K562 (cell line): ENCODE results near the gene JAKMIP1. TPM values are rescaled to one million over a fixed set of nuclear protein-coding genes. Genes with fewer than 3 reads are reported as not detected.
"Not testable (repeated sequence)": the region's sequence is repeated elsewhere in the genome, so short reads cannot be mapped to it uniquely, and the experiment has no call there.

Experiments
- ATAC-seq: fragments of 200-7000 bp; cut with Tn5 transposase; 3 replicates; pipeline ENCODE4 v1.9.1; 2020; ENCODE audit warnings: moderate library complexity
- BruUV-seq: library from RNA; stranded (reverse); fragments of 400-500 nt; replicated peaks from 2 replicates; lab custom pipeline; 2021; lab: Mats Ljungman, UMichigan
- CTCF ChIA-PET: fragments of 300-600 bp; formaldehyde crosslinking; extraction: SDS; loops from one replicate; lab custom pipeline; 2021; ENCODE audit warnings: low intra/inter-chr PET ratio; lab: Yijun Ruan, JAX
- POLR2A ChIA-PET: fragments of 300-600, 350-650 bp; sonication (Branson Sonifier 250); formaldehyde crosslinking; extraction: SDS; loops from one replicate; lab custom pipeline; 2021; ENCODE audit warnings: antibody characterized with exemption, inconsistent platforms; lab: Yijun Ruan, JAX
- DNase-seq, 4 experiments: peaks; one replicate each; pipeline versions ENCODE4 v3.0.0 to v3.0.0-alpha.2; 2011 to 2018; ENCODE audit warnings: low spot score in 3 of 4, mixed read lengths in 3 of 4; ENCODE audit errors: extremely low read depth in 1 of 4
- FAIRE-seq: peaks from 2 replicates; lab custom pipeline; 2011; peaks lifted over from hg19 to GRCh38; lab: Jason Lieb, UNC
- H2AFZ ChIP-seq: 2 replicates; pipeline ENCODE4 v1.6.0; 2011; ENCODE audit warnings: low read depth, low read length, control low read depth, inconsistent platforms
- H3K27ac ChIP-seq: fragments of 200-600 bp; 3 replicates; pipeline ENCODE4 v1.8.0; 2011; ENCODE audit warnings: low read depth, mild to moderate bottlenecking, control low read depth, inconsistent platforms, low read length, moderate library complexity, mixed read lengths; ENCODE audit errors: extremely low read depth
- H3K27me3 ChIP-seq, 2 experiments: fragments of 300-600 bp in 1 of 2; 2 replicates in 1 of 2; 3 replicates in 1 of 2; pipeline versions ENCODE4 v1.6.0 to v1.8.0; 2011; ENCODE audit warnings: inconsistent platforms in 2 of 2, low read length in 2 of 2, mild to moderate bottlenecking in 1 of 2, mixed read lengths in 1 of 2, moderate library complexity in 1 of 2; ENCODE audit not compliant: control insufficient read depth in 2 of 2, insufficient read depth in 2 of 2
- H3K36me3 ChIP-seq: fragments of 300-600 bp; 3 replicates; pipeline ENCODE4 v1.8.0; 2011; ENCODE audit warnings: mild to moderate bottlenecking, low read length, inconsistent platforms; ENCODE audit not compliant: control insufficient read depth, insufficient read depth
- H3K4me1 ChIP-seq, 2 experiments: fragments of 200-600 bp in 1 of 2; replicated peaks in 1 of 2; 2 replicates in 1 of 2; 3 replicates in 1 of 2; pipeline versions ENCODE4 v1.5.1 to v1.8.0; 2011; ENCODE audit warnings: inconsistent platforms in 2 of 2, low read length in 2 of 2, mild to moderate bottlenecking in 1 of 2, mixed read lengths in 1 of 2, moderate library complexity in 1 of 2; ENCODE audit not compliant: control insufficient read depth in 2 of 2, insufficient read depth in 2 of 2
- H3K4me2 ChIP-seq: 2 replicates; pipeline ENCODE4 v1.6.1; 2011; ENCODE audit warnings: low read length, control low read depth, inconsistent platforms, mixed read lengths; ENCODE audit not compliant: insufficient read depth
- H3K4me3 ChIP-seq: fragments of 200-600 bp; sonication (generic), shearing (Covaris generic); 2 replicates; pipeline ENCODE4 v1.5.1; 2016; ENCODE audit warnings: control low read depth, inconsistent platforms
- H3K79me2 ChIP-seq: fragments of 200-600 bp; 3 replicates; pipeline ENCODE4 v1.8.0; 2011; ENCODE audit warnings: low read length, inconsistent platforms; ENCODE audit not compliant: control insufficient read depth, insufficient read depth
- H3K9ac ChIP-seq, 2 experiments: 2 replicates each; pipeline versions ENCODE4 v1.6.0 to v1.6.1; 2011; ENCODE audit warnings: low read depth in 2 of 2, low read length in 2 of 2, control low read depth in 1 of 2, inconsistent platforms in 1 of 2, mild to moderate bottlenecking in 1 of 2, mixed read lengths in 1 of 2; ENCODE audit not compliant: insufficient read depth in 1 of 2
- H3K9me1 ChIP-seq: one replicate; pipeline ENCODE4 v1.6.0; 2011; ENCODE audit warnings: inconsistent platforms, mild to moderate bottlenecking, low read length, moderate library complexity; ENCODE audit not compliant: control insufficient read depth, insufficient read depth
- H3K9me3 ChIP-seq: replicated peaks from 2 replicates; pipeline ENCODE4 v1.5.1; 2011; ENCODE audit warnings: low read depth, low read length, inconsistent platforms; ENCODE audit not compliant: control insufficient read depth, insufficient read depth
- H4K20me1 ChIP-seq: replicated peaks from 2 replicates; pipeline ENCODE4 v1.6.1; 2011; ENCODE audit warnings: low read length, inconsistent platforms, mixed read lengths; ENCODE audit not compliant: control insufficient read depth, insufficient read depth
- BRF1 ChIP-seq: IDR thresholded peaks from 3 replicates; pipeline ENCODE4 v1.6.1; 2011; ENCODE audit warnings: borderline replicate concordance, mild to moderate bottlenecking; ENCODE audit not compliant: insufficient read length; ENCODE audit errors: extremely low read depth
- CC2D1A ChIP-seq: fragments of 450-650 bp; IDR thresholded peaks from 2 replicates; pipeline ENCODE4 v1.6.1; 2017; ENCODE audit warnings: mild to moderate bottlenecking
- CCAR2 ChIP-seq: fragments of 200-400 bp; formaldehyde crosslinking; IDR thresholded peaks from 2 replicates; pipeline ENCODE4 v1.6.1; 2017; ENCODE audit warnings: mild to moderate bottlenecking, low read depth, low read length
- GABPA ChIP-seq: fragments of 200-800 bp; sonication (Bioruptor generic); conservative IDR thresholded peaks from 2 replicates; pipeline ENCODE4 v1.6.1; 2016; ENCODE audit warnings: low read depth, missing genetic modification characterization, missing compliant biosample characterization
- MBD2 ChIP-seq: sonication (generic); IDR thresholded peaks from 2 replicates; pipeline ENCODE4 v1.6.1; 2016; ENCODE audit warnings: low read depth, borderline replicate concordance
- NR1H2 ChIP-seq: sonication (generic); formaldehyde crosslinking; IDR thresholded peaks from 2 replicates; pipeline ENCODE4 v1.4.0; 2020; ENCODE audit warnings: mild to moderate bottlenecking, missing genetic modification reagents
- NR4A1 ChIP-seq, 2 experiments: fragments of 250-450 bp in 1 of 2; fragments of 450-650 bp in 1 of 2; sonication (Bioruptor Pico) in 1 of 2; IDR thresholded peaks; 2 replicates each; pipeline versions ENCODE4 v1.4.0 to v1.6.1; 2016 to 2020; ENCODE audit warnings: mild to moderate bottlenecking in 2 of 2, missing compliant biosample characterization in 1 of 2, missing genetic modification characterization in 1 of 2, moderate library complexity in 1 of 2
- RBM17 ChIP-seq: fragments of 200-400 bp; formaldehyde crosslinking; IDR thresholded peaks from 2 replicates; pipeline ENCODE4 v1.6.1; 2017; ENCODE audit warnings: low read depth, mild to moderate bottlenecking, low read length, borderline replicate concordance
- SLC30A9 ChIP-seq: fragments of 250-450 bp; sonication (Bioruptor Pico); IDR thresholded peaks from 2 replicates; pipeline ENCODE4 v1.8.0; 2022; ENCODE audit warnings: mild to moderate bottlenecking, moderate library complexity
- WHSC1 ChIP-seq: IDR thresholded peaks from one replicate; pipeline ENCODE4 v1.6.1; 2012; ENCODE audit warnings: low read length, control low read depth, inconsistent platforms
- ZBTB8A ChIP-seq: fragments of 450-650 bp; IDR thresholded peaks from 2 replicates; pipeline ENCODE4 v1.6.1; 2018; ENCODE audit warnings: mild to moderate bottlenecking, moderate library complexity; ENCODE audit not compliant: partially characterized antibody
- ZC3H8 ChIP-seq: fragments of 450-650 bp; IDR thresholded peaks from 2 replicates; pipeline ENCODE4 v1.6.1; 2017
- ZFP36 ChIP-seq: fragments of 150-350 bp; IDR thresholded peaks from 2 replicates; pipeline ENCODE4 v1.6.1; 2018; ENCODE audit warnings: low read length, low read depth; ENCODE audit not compliant: partially characterized antibody
- ZNF3 ChIP-seq: fragments of 250-450 bp; sonication (Bioruptor Pico); IDR thresholded peaks from 2 replicates; pipeline ENCODE4 v1.5.0; 2021; ENCODE audit warnings: mild to moderate bottlenecking, moderate library complexity
- ZNF57 ChIP-seq: fragments of 450-650 bp; formaldehyde crosslinking; IDR thresholded peaks from 2 replicates; pipeline ENCODE4 v1.4.0; 2020; ENCODE audit warnings: mild to moderate bottlenecking, moderate library complexity
- WGBS: fragments of 100-300 bp; shearing (Covaris generic); methylation state at CpG from one replicate; pipeline ENCODE4 v1.1.6; 2016; ENCODE audit warnings: low coverage, mixed read lengths; ENCODE audit not compliant: insufficient coverage; ENCODE audit errors: missing lambda C conversion rate; 5-methylcytosine and 5-hydroxymethylcytosine counted together
- in situ Hi-C: fragments of 300-500 bp; cut with MboI; formaldehyde crosslinking; loops from 4 replicates; pipeline ENCODE4 v1.15.0; 2018; ENCODE audit warnings: inconsistent platforms, mixed read lengths
- intact Hi-C: fragments of 100-400 bp; cut with micrococcal nuclease; formaldehyde crosslinking; loops from 2 replicates; pipeline ENCODE4 v1.14.2; 2022
- polyA plus RNA-seq, 8 experiments: library from polyadenylated mRNA; depleted of rRNA in 4 of 8; stranded (reverse) in 5 of 8; unstranded in 3 of 8; fragments of >200 nt; fragmentation: Nextera tagmentation in 2 of 8; fragmentation: Illumina TruSeq in 1 of 8; extraction: Ambion mirVana in 2 of 8; extraction: Trizol in 1 of 8; gene quantifications; 2 replicates each; pipeline versions ENCODE4 v1.2.1 to v1.2.3, GENCODE V29; 2011 to 2014; ENCODE audit warnings: inconsistent platforms in 1 of 8, missing spikeins in 1 of 8
- total RNA-seq, 7 experiments: library from RNA; depleted of rRNA in 6 of 7; stranded (reverse); fragments of >200 nt in 6 of 7; fragmentation: Illumina TruSeq in 2 of 7; extraction: Trizol in 2 of 7; gene quantifications; 2 replicates each; pipeline versions ENCODE4 v1.2.1 to v1.2.3, GENCODE V29; 2011 to 2021; ENCODE audit warnings: low replicate concordance in 1 of 7
- TF ChIP-seq, protein P1 (sequence below): fragments of 250-450 bp; sonication (Bioruptor Pico); IDR thresholded peaks from 2 replicates; pipeline ENCODE4 v1.4.0; 2020; ENCODE audit warnings: mild to moderate bottlenecking, moderate library complexity

The JAKMIP1 gene
- total and polyA plus RNA-seq, 9 of the 15 experiments (the other 6 are each of a cell fraction or from before 2014, with no cell fraction given), result not detected

DNA sequence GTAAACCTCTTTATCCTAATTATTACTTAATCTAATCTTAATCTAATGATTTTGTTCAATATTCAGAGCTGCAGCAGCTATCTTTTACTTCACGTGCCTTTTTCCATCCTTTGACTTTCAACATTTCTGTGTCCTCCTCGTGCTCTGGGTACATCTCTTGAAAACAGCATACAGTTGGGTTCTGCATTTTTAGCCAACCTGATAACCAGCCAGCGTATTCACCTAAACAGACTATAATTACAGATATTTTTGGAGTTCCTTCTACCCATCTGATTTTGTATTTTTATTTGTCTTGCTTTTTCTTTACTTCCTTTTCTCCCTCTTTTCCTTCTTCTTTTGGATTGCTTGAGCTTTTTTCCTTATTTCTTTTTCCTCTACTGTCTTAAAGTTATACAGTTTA, 16.2 kb upstream of the JAKMIP1 start (continued):
- TF ChIP-seq NR4A1 (CRISPR knock-in tag; IDR thresholded peaks at IDR 0.05) (no peak), NR4A1 (tag; IDR thresholded peaks at IDR 0.05) (no peak), MBD2 (no peak), CCAR2 (no peak)

DNA sequence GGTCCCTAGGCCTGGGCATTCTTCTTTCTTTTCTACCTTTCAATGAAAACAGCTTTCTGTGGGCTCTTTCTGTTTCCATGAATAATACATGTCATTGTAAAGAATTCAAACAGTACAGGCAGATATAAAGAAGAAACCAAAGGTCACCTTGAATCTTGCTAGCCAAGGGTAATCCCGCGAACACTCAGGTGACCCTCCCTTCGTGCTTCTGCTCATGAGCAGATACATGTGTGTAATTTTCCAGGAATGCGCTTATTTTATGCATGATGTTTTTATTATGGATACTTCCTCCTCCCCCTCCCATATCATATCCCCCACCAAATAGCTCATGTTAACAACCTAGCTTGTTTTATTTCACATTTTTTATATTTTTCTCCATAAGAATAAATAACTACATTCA, 9.6 kb upstream of the JAKMIP1 start:
- no peaks in the 10 kb centered on the region for H4K20me1 ChIP-seq
- no peak for DNase-seq
- H3K4me3 ChIP-seq, result no peak overlapping the region
- no peak for FAIRE-seq
- WGBS, result 2% methylated on average over 4 of the region's 4 CpGs
- H2AFZ ChIP-seq, result no peak overlapping the region
- intact Hi-C loops, result no loop called here
- no peak overlapping the region for H3K9ac ChIP-seq
- no peaks in the 10 kb centered on the region for H3K36me3 ChIP-seq
- H3K27ac ChIP-seq, result no peak overlapping the region
- ChIA-PET CTCF (interaction anchor here (0.6 kb wide), 1 partner anchor 42 kb away, joined by 3 read pairs; no protein-coding TSS in a partner anchor), POLR2A (interaction anchor here (0.6 kb wide), 2 partner anchors 18 to 19 kb away, joined by 3 to 5 read pairs; no protein-coding TSS in a partner anchor)
- peaks cover 0 to 8% of the 10 kb centered on the region in 2 experiments; a peak in 1 of 5 replicates for H3K27me3 ChIP-seq
- no peaks in the 10 kb centered on the region for H3K9me3 ChIP-seq
- no peak for TF ChIP-seq RBM17
- no peak for TF ChIP-seq ZC3H8
- no peak for TF ChIP-seq ZFP36
- TF ChIP-seq SLC30A9 (CRISPR knock-in tag), result no peak
- no peak for TF ChIP-seq ZNF3 (CRISPR knock-in tag)
- TF ChIP-seq ZBTB8A, result no peak
- no peak for TF ChIP-seq ZNF57
- TF ChIP-seq CC2D1A, result no peak
- TF ChIP-seq GABPA, result no peak
- TF ChIP-seq NR1H2 (CRISPR knock-in tag), result no peak
- TF ChIP-seq WHSC1, result no peak
- TF ChIP-seq, protein P1, sequence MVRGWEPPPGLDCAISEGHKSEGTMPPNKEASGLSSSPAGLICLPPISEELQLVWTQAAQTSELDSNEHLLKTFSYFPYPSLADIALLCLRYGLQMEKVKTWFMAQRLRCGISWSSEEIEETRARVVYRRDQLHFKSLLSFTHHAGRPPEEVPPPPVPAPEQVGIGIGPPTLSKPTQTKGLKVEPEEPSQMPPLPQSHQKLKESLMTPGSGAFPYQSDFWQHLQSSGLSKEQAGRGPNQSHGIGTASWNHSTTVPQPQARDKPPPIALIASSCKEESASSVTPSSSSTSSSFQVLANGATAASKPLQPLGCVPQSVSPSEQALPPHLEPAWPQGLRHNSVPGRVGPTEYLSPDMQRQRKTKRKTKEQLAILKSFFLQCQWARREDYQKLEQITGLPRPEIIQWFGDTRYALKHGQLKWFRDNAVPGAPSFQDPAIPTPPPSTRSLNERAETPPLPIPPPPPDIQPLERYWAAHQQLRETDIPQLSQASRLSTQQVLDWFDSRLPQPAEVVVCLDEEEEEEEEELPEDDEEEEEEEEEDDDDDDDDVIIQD (CRISPR knock-in tag), result no peak
- TF ChIP-seq BRF1, result no peak
- no peaks in the 10 kb centered on the region for H3K9me1 ChIP-seq
- H3K4me2 ChIP-seq, result no peak overlapping the region
- H3K79me2 ChIP-seq, result no peaks in the 10 kb centered on the region
- no peak for ATAC-seq
- BruUV-seq, result no TSS peak
- in situ Hi-C loops, result no loop called here
- H3K4me1 ChIP-seq, result no peaks in the 10 kb centered on the region

DNA sequence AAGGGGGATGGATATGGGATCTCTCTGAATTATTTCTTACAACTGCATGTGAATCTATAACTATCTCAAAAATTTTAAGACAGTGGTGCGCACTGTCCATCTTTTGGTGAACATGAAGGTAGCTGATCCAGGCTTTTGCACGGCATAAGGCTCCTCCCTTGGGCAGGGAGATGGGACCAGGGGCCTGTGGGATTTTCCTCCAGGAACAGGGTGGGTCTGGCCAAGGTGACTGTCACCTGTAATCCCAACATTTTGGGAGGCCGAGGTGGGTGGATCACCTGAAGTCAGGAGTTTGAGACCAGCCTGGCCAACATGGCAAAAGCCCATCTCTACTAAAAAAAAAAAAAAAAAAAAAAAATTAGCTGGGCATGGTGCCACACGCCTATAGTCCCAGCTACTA, 8.9 kb upstream of the JAKMIP1 start:
- CTCF ChIA-PET, H3K27ac ChIP-seq, H3K9me3 ChIP-seq, BruUV-seq, in situ Hi-C loops, H3K4me1 ChIP-seq, H3K36me3 ChIP-seq, H2AFZ ChIP-seq, H3K27me3 ChIP-seq, H3K4me2 ChIP-seq, intact Hi-C loops, H3K79me2 ChIP-seq, DNase-seq, H3K4me3 ChIP-seq, H3K9ac ChIP-seq, H3K9me1 ChIP-seq, ATAC-seq, H4K20me1 ChIP-seq, FAIRE-seq: not testable (repeated sequence)
- POLR2A ChIA-PET, result interaction anchor here (0.6 kb wide), 1 partner anchor 18 kb away, joined by 3 read pairs; no protein-coding TSS in a partner anchor
- WGBS, result 7% methylated on average over 3 of the region's 4 CpGs
